Lower leg skin (tissue), 4 donors: ENCODE results near the gene CDCP1. TPM values are rescaled to one million over a fixed set of nuclear protein-coding genes. Genes with fewer than 3 reads are reported as not detected.

Source experiments
- DNase-seq, 2 donors: peaks; one replicate each; pipeline ENCODE4 v3.0.0-alpha.2; 2019; ENCODE audit warnings: low spot score in 2 of 2
- H3K4me3 ChIP-seq: fragments of 200-600 bp; sonication (generic); 2 replicates; pipeline ENCODE4 v1.5.1; 2017; ENCODE audit warnings: mild to moderate bottlenecking, low read depth; ENCODE audit not compliant: poor library complexity, severe bottlenecking
- CTCF ChIP-seq, 3 donors: fragments of 450-650 bp; IDR thresholded peaks; one replicate each; pipeline ENCODE4 v1.5.1; 2016; ENCODE audit warnings: antibody characterized with exemption in 3 of 3, mild to moderate bottlenecking in 3 of 3, moderate library complexity in 2 of 3
- POLR2A ChIP-seq, 2 donors: fragments of 450-650 bp; IDR thresholded peaks; one replicate each; pipeline ENCODE4 v1.6.1; 2016 to 2017; ENCODE audit warnings: antibody characterized with exemption in 2 of 2, mild to moderate bottlenecking in 1 of 2, moderate library complexity in 1 of 2
- WGBS, 2 donors: methylation state at CpG; one replicate each; pipeline ENCODE4 v1.1.5; 2018; 5-methylcytosine and 5-hydroxymethylcytosine counted together
- intact Hi-C: fragments of 100-400 bp; cut with DNase I; formaldehyde crosslinking; loops from one replicate; pipeline ENCODE4 v1.15.0; 2023; ENCODE audit warnings: low total_unique reads
- total RNA-seq, 4 donors: library from RNA; depleted of rRNA; stranded (reverse); fragments of >200 nt; gene quantifications; one replicate each; pipeline ENCODE4 v1.1.0, GENCODE V29; 2016

CDCP1 gene
- total RNA-seq, 4 donors from 2014 or later = 43.8 to 79.0 (median 57.1) TPM

DNA sequence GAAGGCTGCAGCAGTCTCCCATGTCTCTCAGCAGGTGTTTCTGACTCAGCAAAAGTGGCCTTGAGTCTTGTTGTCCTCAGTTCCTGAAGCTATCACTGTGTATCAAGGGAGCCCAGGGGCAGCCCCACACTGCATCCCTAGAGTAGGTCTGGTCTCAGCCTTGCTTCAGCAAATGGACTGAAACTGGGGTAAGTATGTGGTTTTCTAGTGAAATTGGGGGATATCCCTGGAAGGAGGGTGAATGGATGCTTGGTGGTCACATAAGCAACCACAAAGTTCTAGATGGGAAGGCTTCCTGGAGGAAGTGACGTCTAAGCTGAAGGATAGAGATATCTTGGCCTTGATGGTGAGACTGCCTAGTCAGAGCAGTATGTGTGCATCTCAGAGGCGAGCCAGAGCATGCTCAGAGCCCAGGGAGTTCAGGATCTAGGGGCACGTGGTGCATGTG is 41.5 kb upstream of the CDCP1 start:
- intact Hi-C loops = no loop called here
- no peak for TF ChIP-seq CTCF (IDR thresholded peaks at IDR 0.05)
- no peak for TF ChIP-seq POLR2A (IDR thresholded peaks at IDR 0.05)
- H3K4me3 ChIP-seq = no peak overlapping the region
- 47 to 60% methylated on average over 3 of the region's 3 CpGs for WGBS, 2 donors
- DNase-seq = no peak

DNA sequence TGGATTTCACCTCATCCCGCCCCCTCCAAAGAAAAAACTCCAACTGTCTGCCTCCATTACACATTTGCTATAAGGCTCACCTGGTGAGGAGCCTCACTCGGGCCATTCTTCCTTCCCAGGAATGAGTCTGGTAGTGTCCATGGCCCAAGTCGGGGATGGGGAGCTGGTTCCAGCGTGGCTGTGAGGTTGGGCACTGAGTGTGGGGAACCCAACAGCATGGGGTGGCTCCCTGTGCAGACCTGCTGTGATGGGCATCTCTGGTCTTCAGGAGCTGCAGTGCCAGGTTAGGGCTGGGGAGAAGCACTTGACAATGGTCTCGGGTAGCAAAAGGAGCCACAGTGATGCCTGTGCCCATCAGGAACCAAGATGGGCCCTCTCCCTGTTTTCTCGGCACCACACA is 40.7 kb upstream of the CDCP1 start:
- TF ChIP-seq POLR2A (IDR thresholded peaks at IDR 0.05) (no peak), CTCF (IDR thresholded peaks at IDR 0.05) (no peak)
- DNase-seq = no peak
- no peak overlapping the region for H3K4me3 ChIP-seq
- 97% methylated on average over 6 of the region's 6 CpGs for WGBS, 2 donors
- intact Hi-C loops = no loop called here

DNA sequence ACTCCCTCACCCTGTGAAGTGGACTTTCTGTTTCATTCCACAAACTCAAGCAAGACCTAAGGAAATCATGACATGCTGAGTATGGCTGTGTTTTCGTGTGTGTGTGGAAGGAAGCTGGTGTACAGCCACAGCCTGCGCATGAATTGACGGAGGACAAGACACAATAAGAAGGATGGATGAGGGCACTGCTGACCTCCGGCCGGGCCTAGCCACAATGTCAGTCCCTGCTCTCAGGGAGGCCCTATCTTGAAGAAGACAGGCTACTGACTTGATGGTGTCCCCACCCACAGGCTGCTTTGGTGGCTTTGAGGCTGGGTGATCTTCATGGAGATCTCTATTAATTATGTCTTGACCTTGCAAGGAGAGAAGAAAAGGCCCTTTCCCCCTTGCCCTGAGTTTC is 39.3 kb upstream of the CDCP1 start:
- DNase-seq = no peak
- intact Hi-C loops = no loop called here
- WGBS, 2 donors = 86 to 91% methylated on average over 5 of the region's 5 CpGs
- H3K4me3 ChIP-seq = no peak overlapping the region
- TF ChIP-seq CTCF (IDR thresholded peaks at IDR 0.05) (no peak), POLR2A (IDR thresholded peaks at IDR 0.05) (no peak)

DNA sequence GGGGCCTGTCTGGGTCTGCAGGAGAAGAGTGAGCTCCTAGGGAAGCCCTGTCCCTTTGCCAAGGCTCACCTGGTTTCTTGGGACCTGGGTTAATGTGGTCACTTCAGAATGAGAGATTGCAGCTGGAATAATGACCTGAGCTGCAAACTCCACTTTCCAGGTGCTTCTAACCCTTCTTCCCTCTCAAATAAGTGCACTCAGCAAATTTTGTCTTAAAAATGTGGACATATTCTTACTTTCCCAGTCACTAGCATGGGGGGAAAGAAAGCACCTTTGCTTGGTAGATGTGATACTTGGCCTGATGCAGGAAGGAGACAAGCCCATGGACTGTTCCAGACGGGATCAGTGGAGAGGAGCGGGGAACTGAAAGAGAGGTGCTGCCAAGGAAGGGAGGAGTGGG is 38.9 kb upstream of the CDCP1 start:
- WGBS, 2 donors = 79 to 90% methylated on average over 2 of the region's 2 CpGs
- intact Hi-C loops = no loop called here
- H3K4me3 ChIP-seq = no peak overlapping the region
- DNase-seq = no peak
- TF ChIP-seq CTCF (IDR thresholded peaks at IDR 0.05) (no peak), POLR2A (IDR thresholded peaks at IDR 0.05) (no peak)

GRCh38 chr3:45183872-45184262 is 37.7 kb upstream of the CDCP1 start:
- TF ChIP-seq POLR2A (IDR thresholded peaks at IDR 0.05) (no peak), CTCF (IDR thresholded peaks at IDR 0.05) (no peak)
- WGBS, 2 donors = 64 to 77% methylated on average over 7 of the region's 7 CpGs
- DNase-seq = no peak
- intact Hi-C loops = no loop called here
- H3K4me3 ChIP-seq = no peak overlapping the region
